ENCODE measurements around the gene SCLT1. TPM values are rescaled to one million over a fixed set of nuclear protein-coding genes. Genes with fewer than 3 reads are reported as not detected.
A peak's percentile ranks its signal among the peaks of the same experiment; 100 is the strongest.

Gene SCLT1
- total and polyA plus RNA-seq, 2 of the 4 experiments (the other 2 are of a cell fraction): 4.9 to 7.7 TPM

GRCh38 chr4:129095811-129096454 lies 2.6 kb upstream of the SCLT1 start, which contains the start of gene C4orf33:
Gene C4orf33 (plus strand): TSS chr4:129096152. CDS start chr4:129102611, 6,459 bp downstream.
- peak within 1 kb of the TSS; percentile 97 for H4K5ac ChIP-seq (ENCODE audit: low read depth, low read length)
- peak within 1 kb of the TSS; percentile 94 for H3K9ac ChIP-seq (ENCODE audit: low read depth, low read length)
- no peaks in the 10 kb centered on the region for H3K36me3 ChIP-seq (ENCODE audit: control insufficient read depth, insufficient read depth, low read length)
- H3K14ac ChIP-seq (replicated peaks; ENCODE audit: low read depth, low read length): peak within 1 kb of the TSS; percentile 69
- TF ChIP-seq USF2 (IDR thresholded peaks at IDR 0.05; ENCODE audit: low read depth, low read length): no peak
- TF ChIP-seq RAD21 (IDR thresholded peaks at IDR 0.05; ENCODE audit: low read length): no peak
- no peak for TF ChIP-seq BHLHE40 (IDR thresholded peaks at IDR 0.05; ENCODE audit: low read depth, low read length)
- TF ChIP-seq CTCF (conservative IDR thresholded peaks at IDR 0.05; ENCODE audit: low read depth, low read length): no peak
- WGBS, 2 experiments (ENCODE audit: extremely low coverage in 2 of 2, insufficient read length in 1 of 2): no CpG with 5 or more reads among the region's 14 CpGs
- in situ Hi-C loops (cut with MboI; ENCODE audit: low sequenced_read_pairs) (loop anchor here (10.0 kb wide), 1 partner anchor 221 kb away; no protein-coding TSS in a partner anchor), intact Hi-C loops (cut with micrococcal nuclease) (loop anchor here (10.0 kb wide), 2 partner anchors 711 to 901 kb away; no protein-coding TSS in a partner anchor), dilution Hi-C loops (cut with HindIII; ENCODE audit: low sequenced_read_pairs, unreplicated experiment) (no loop called here)
- no TSS peak for BruUV-seq (replicated peaks)
- DNase-seq (peak; percentile 66), ATAC-seq (ENCODE audit: low read depth) (peak; percentile 65)
- no peaks in the 10 kb centered on the region for H3K27me3 ChIP-seq (ENCODE audit: control insufficient read depth, insufficient read depth, low read length)
- peak within 1 kb of the TSS; percentile 98 for H3K56ac ChIP-seq (ENCODE audit: extremely low read depth, insufficient read depth, low read length)
- peak within 1 kb of the TSS; percentile 58 for H3K4me2 ChIP-seq (ENCODE audit: low read depth, low read length)
- ChIA-PET POLR2A (ENCODE audit: unreplicated experiment) (no interaction called here), CTCF (no interaction called here)
- H4K20me1 ChIP-seq (ENCODE audit: insufficient read depth, low read length): no peaks in the 10 kb centered on the region
- no peaks in the 10 kb centered on the region for H3K4me1 ChIP-seq (ENCODE audit: control insufficient read depth, insufficient read depth, low read length)
- no peaks in the 10 kb centered on the region for H3K9me3 ChIP-seq (ENCODE audit: control insufficient read depth, insufficient read depth, low read length)
- H2AK5ac ChIP-seq (ENCODE audit: low read depth, low read length): peak within 1 kb of the TSS; percentile 52; the same call in 1 of the 2 replicates
- peak within 1 kb of the TSS; percentile 69; the same call in 1 of the 2 replicates for H3K23ac ChIP-seq (ENCODE audit: low read depth, low read length)
- no peaks in the 10 kb centered on the region for H3K9me1 ChIP-seq (ENCODE audit: insufficient read depth, low read length)
- H3K4ac ChIP-seq (ENCODE audit: low read depth, low read length): peak within 1 kb of the TSS; percentile 88
- no peak within 1 kb of the TSS for H2AK9ac ChIP-seq (replicated peaks; ENCODE audit: low read depth, low read length, poor library complexity)
- H3K18ac ChIP-seq (ENCODE audit: low read depth, low read length): peak within 1 kb of the TSS; percentile 92
- peak within 1 kb of the TSS; percentile 81 for H2AFZ ChIP-seq (replicated peaks; ENCODE audit: low read length, poor library complexity)
- H2BK5ac ChIP-seq (ENCODE audit: low read depth, low read length, poor library complexity, severe bottlenecking): peak within 1 kb of the TSS; percentile 94
- peak within 1 kb of the TSS; percentile 76 for H2BK20ac ChIP-seq (ENCODE audit: low read depth, low read length)
- H4K8ac ChIP-seq (ENCODE audit: low read depth in 2 of 2, low read length in 2 of 2): peak within 1 kb of the TSS; percentile 86 to 97
- H4K91ac ChIP-seq (ENCODE audit: insufficient read depth, low read depth, low read length): peak within 1 kb of the TSS; percentile 86
- peak within 1 kb of the TSS; percentile 79 for H3K4me3 ChIP-seq (ENCODE audit: insufficient read depth, low read depth, low read length)
- peaks cover 11% of the 10 kb centered on the region in 2 experiments; a peak in 3 of 4 replicates for H3K79me1 ChIP-seq (ENCODE audit: low read depth in 1 of 2, low read length in 2 of 2)
- peak within 1 kb of the TSS; percentile 83 for H3K27ac ChIP-seq (ENCODE audit: insufficient read depth, low read length)
- peak within 1 kb of the TSS; percentile 88 for H2BK15ac ChIP-seq (ENCODE audit: low read depth, low read length)
- H2BK120ac ChIP-seq (ENCODE audit: low read depth, low read length): peak within 1 kb of the TSS; percentile 83
